ENCODE measurements around the gene LRBA.

The LRBA gene

GRCh38 chr4:150710770-150711375 is 304.2 kb downstream of the LRBA start:
- no peak for TF ChIP-seq CTCF (conservative IDR thresholded peaks at IDR 0.05; ENCODE audit: low read length)
- H3K4me3 ChIP-seq (ENCODE audit: low read length), result no peak overlapping the region
- DNase-seq (ENCODE audit: low read depth), result no peak

DNA sequence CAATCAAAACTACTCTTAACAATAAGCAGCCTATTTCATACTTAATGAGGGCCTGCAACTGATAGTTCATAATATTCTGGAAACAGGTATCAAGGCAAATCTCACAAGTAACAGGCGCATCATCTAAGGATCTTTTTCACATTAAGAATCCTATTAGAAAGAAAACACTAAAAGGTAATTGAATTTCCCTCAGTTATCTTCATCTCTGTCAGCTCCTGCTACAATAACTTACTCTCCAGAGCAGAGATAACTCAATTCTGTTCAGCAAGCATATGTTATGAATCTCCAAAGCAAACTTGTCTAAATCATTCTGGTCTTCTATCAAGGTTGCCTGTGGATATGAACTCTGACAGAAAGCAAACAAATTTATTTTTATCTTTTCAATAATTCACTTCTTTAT is 307.1 kb downstream of the LRBA start:
- H3K4me3 ChIP-seq (ENCODE audit: low read length), result no peak overlapping the region
- no peak for DNase-seq (ENCODE audit: low read depth)
- TF ChIP-seq CTCF (conservative IDR thresholded peaks at IDR 0.05; ENCODE audit: low read length), result no peak

DNA sequence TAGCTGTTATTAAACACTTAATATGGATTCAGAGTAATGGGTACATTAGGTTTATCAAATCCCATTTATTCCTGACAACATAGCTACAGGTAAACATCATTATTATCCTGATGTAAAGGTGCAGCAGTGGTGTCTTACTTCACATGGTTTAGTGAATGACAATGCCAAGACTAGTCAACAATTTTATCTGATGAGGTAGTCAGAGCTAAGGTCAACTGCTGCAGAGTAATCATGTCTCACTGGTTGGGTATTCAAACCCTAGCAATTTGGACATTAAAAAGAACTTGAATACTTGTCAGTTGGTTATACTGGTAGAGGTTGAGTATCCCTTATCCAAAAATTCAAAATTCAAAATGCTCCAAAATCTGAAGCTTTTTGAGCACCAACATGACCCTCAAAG is 315.5 kb downstream of the LRBA start:
- no peak overlapping the region for H3K4me3 ChIP-seq (ENCODE audit: low read length)
- no peak for TF ChIP-seq CTCF (conservative IDR thresholded peaks at IDR 0.05; ENCODE audit: low read length)
- no peak for DNase-seq (ENCODE audit: low read depth)

DNA sequence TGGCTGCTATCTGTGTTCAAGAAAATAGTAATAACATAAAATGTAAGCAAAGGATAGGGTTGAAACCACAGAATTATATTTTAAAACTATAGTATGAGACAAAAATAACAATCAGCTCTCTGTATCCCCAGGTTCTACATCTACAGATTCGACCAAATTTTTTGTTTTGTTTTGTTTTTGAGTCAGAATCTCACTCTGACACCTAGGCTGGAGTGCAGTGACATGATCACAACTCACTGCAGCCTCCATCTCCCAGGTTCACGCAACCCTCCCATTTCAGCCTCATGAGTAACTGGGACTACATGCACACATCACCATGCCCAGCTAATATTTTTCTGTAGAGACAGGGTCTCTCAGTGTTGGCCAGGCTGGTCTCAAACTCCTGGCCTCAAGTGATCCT is 319.9 kb downstream of the LRBA start:
- no peak for DNase-seq (ENCODE audit: low read depth)
- H3K4me3 ChIP-seq (ENCODE audit: low read length), result no peak overlapping the region
- TF ChIP-seq CTCF (conservative IDR thresholded peaks at IDR 0.05; ENCODE audit: low read length), result no peak

DNA sequence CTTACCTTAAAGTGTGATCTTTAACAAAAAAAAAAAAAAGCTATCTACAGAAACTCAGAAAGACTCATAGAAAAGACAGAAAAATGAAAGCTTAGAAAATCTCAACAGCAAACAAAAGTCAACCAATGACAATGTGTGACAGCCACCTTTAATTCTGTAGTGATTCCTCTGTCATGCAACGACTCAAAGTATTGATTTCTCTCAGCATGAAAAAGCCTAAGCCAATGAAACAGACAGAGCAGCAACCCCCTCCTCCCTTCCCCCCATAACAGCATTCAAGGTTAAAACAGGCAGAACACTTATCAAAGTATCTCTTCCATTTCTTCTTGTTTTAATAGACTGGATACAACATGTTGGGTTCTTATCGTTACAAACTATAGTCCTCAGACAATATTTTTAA is 320.6 kb downstream of the LRBA start:
- DNase-seq (ENCODE audit: low read depth), result no peak
- no peak for TF ChIP-seq CTCF (conservative IDR thresholded peaks at IDR 0.05; ENCODE audit: low read length)
- H3K4me3 ChIP-seq (ENCODE audit: low read length), result no peak overlapping the region

- DNase-seq (ENCODE audit: low read depth), result no peak
- no peak for TF ChIP-seq CTCF (conservative IDR thresholded peaks at IDR 0.05; ENCODE audit: low read length)
- H3K4me3 ChIP-seq (ENCODE audit: low read length), result no peak overlapping the region
Measured at GRCh38 chr4:150683775-150684350, 331.2 kb downstream of the LRBA start.

GRCh38 chr4:150682126-150682525 is 333.0 kb downstream of the LRBA start:
- DNase-seq (ENCODE audit: low read depth), result no peak
- H3K4me3 ChIP-seq (ENCODE audit: low read length), result no peak overlapping the region
- no peak for TF ChIP-seq CTCF (conservative IDR thresholded peaks at IDR 0.05; ENCODE audit: low read length)
